ENCODE measurements around the gene SERINC3.
"Not testable (repeated sequence)": the region's sequence is repeated elsewhere in the genome, so short reads cannot be mapped to it uniquely, and the experiment has no call there.

Gene SERINC3

GRCh38 chr20:44494681-44495080, 27.2 kb downstream of the SERINC3 start:
- no peak for DNase-seq (ENCODE audit: low read depth in 1 of 2, low spot score in 1 of 2)

GRCh38 chr20:44494266-44494665, 27.6 kb downstream of the SERINC3 start:
- no peak for DNase-seq (ENCODE audit: low read depth in 1 of 2, low spot score in 1 of 2)

- DNase-seq (ENCODE audit: low read depth in 1 of 2, low spot score in 1 of 2) = no peak
These were observed 30.1 kb downstream of the SERINC3 start for GRCh38 chr20:44491635-44492395.

GRCh38 chr20:44489931-44490330, 31.9 kb downstream of the SERINC3 start:
- DNase-seq (ENCODE audit: low read depth in 1 of 2, low spot score in 1 of 2) = no peak

- DNase-seq (ENCODE audit: low read depth in 1 of 2, low spot score in 1 of 2) = no peak
These were observed 32.6 kb downstream of the SERINC3 start for GRCh38 chr20:44489223-44489622.

GRCh38 chr20:44488551-44488950, 33.3 kb downstream of the SERINC3 start:
- DNase-seq (ENCODE audit: low read depth in 1 of 2, low spot score in 1 of 2) = no peak

- no peak for DNase-seq (ENCODE audit: low read depth in 1 of 2, low spot score in 1 of 2)
These were observed 36.1 kb downstream of the SERINC3 start for GRCh38 chr20:44485830-44486198.

GRCh38 chr20:44485078-44485829, 36.6 kb downstream of the SERINC3 start:
- no peak for DNase-seq (ENCODE audit: low read depth in 1 of 2, low spot score in 1 of 2)

GRCh38 chr20:44483112-44483511, 38.8 kb downstream of the SERINC3 start:
- no peak for DNase-seq (ENCODE audit: low read depth in 1 of 2, low spot score in 1 of 2)

- DNase-seq (ENCODE audit: low read depth in 1 of 2, low spot score in 1 of 2) = no peak
These were observed 40.0 kb downstream of the SERINC3 start for GRCh38 chr20:44481719-44482416.

- DNase-seq (ENCODE audit: low read depth in 1 of 2, low spot score in 1 of 2) = no peak
These were observed 41.8 kb downstream of the SERINC3 start for GRCh38 chr20:44480097-44480496.

- no peak for DNase-seq (ENCODE audit: low read depth in 1 of 2, low spot score in 1 of 2)
These were observed 42.2 kb downstream of the SERINC3 start for GRCh38 chr20:44479643-44480042.

- no peak for DNase-seq (ENCODE audit: low read depth in 1 of 2, low spot score in 1 of 2)
These were observed 43.7 kb downstream of the SERINC3 start for GRCh38 chr20:44478206-44478605.

- DNase-seq (ENCODE audit: low read depth in 1 of 2, low spot score in 1 of 2) = no peak
These were observed 44.7 kb downstream of the SERINC3 start for GRCh38 chr20:44477151-44477550.

- DNase-seq (ENCODE audit: low read depth in 1 of 2, low spot score in 1 of 2) = peak; percentile 79 to 89
These were observed 45.9 kb downstream of the SERINC3 start, which contains the start of gene TTPAL for GRCh38 chr20:44475694-44476560. Gene TTPAL, plus strand, starts transcription at chr20:44475874. Its CDS starts 4,126 bp downstream, at chr20:44480000.

GRCh38 chr20:44475372-44475693, 46.5 kb downstream of the SERINC3 start:
- DNase-seq (ENCODE audit: low read depth in 1 of 2, low spot score in 1 of 2) = no peak

- not testable (repeated sequence) for DNase-seq (ENCODE audit: low read depth in 1 of 2, low spot score in 1 of 2)
These were observed 49.6 kb downstream of the SERINC3 start for GRCh38 chr20:44472283-44472682.

GRCh38 chr20:44471481-44471882, 50.4 kb downstream of the SERINC3 start:
- DNase-seq (ENCODE audit: low read depth in 1 of 2, low spot score in 1 of 2) = no peak

GRCh38 chr20:44470327-44470726, 51.5 kb downstream of the SERINC3 start:
- no peak for DNase-seq (ENCODE audit: low read depth in 1 of 2, low spot score in 1 of 2)

GRCh38 chr20:44468044-44468782, 53.7 kb downstream of the SERINC3 start:
- no peak for DNase-seq (ENCODE audit: low read depth in 1 of 2, low spot score in 1 of 2)

Measured in stimulated activated CD4-positive, alpha-beta T cell treated with anti-CD3 and anti-CD28 coated beads, Interleukin-15, amount 100 ng/mL, for 1 hour (primary cell).